Ovary (tissue), 3 donors: ENCODE data around the gene NKAIN2.

Source experiments
- EP300 ChIP-seq: sonication (generic); formaldehyde crosslinking; IDR thresholded peaks from one replicate; pipeline ENCODE4 v1.6.1; 2017; ENCODE audit warnings: antibody characterized with exemption
- POLR2A ChIP-seq: fragments of 450-650 bp; IDR thresholded peaks from one replicate; pipeline ENCODE4 v1.6.1; 2017; ENCODE audit warnings: antibody characterized with exemption, mild to moderate bottlenecking, moderate library complexity
- TF ChIP-seq, protein P1 (sequence below), 3 donors: fragments of 450-650 bp in 2 of 3; fragments of 200-600 bp in 1 of 3; IDR thresholded peaks; one replicate each; pipeline versions ENCODE4 v1.5.1 to v1.8.0; 2016 to 2022; ENCODE audit warnings: antibody characterized with exemption in 3 of 3, mild to moderate bottlenecking in 1 of 3
- donor health status: DM: no; HTN: no; CAD: no.

DNA sequence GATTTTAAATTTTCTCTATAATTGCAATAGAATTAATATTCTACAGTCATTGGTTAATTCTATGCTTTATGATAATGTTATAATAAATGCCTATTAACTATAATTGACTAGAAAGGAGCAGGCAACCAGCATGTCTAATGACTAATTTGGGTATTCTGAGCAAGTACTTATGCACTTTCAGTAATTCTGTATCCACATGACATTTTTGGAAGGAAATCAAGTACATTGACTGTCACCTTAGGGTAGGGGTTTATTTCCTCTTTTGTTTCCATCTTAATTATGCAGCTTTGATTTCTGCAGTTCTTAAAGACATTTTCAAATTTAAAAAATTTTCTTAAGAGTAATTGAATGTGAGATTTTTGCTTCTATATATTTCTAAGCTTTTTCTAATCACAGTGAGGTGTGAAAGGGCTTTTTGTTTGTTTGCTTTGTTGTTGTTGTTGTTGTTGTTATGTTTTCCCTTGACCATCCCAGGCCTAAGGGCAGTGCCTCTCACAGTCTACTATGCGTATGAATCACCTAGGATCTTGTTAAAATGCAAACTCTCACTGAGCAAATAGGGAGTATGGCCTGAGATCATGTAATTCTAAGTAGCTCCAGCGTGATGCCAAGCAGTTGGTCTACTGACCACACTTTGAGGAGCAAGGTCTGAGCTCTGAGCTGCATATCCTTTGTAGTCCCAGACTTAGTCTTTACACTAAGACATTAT, 691.4 kb downstream of the NKAIN2 start:
- TF ChIP-seq POLR2A (no peak), EP300 (no peak)
- TF ChIP-seq, protein P1, sequence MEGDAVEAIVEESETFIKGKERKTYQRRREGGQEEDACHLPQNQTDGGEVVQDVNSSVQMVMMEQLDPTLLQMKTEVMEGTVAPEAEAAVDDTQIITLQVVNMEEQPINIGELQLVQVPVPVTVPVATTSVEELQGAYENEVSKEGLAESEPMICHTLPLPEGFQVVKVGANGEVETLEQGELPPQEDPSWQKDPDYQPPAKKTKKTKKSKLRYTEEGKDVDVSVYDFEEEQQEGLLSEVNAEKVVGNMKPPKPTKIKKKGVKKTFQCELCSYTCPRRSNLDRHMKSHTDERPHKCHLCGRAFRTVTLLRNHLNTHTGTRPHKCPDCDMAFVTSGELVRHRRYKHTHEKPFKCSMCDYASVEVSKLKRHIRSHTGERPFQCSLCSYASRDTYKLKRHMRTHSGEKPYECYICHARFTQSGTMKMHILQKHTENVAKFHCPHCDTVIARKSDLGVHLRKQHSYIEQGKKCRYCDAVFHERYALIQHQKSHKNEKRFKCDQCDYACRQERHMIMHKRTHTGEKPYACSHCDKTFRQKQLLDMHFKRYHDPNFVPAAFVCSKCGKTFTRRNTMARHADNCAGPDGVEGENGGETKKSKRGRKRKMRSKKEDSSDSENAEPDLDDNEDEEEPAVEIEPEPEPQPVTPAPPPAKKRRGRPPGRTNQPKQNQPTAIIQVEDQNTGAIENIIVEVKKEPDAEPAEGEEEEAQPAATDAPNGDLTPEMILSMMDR (IDR thresholded peaks at IDR 0.05), result no peak
